Parathyroid adenoma (tissue), 2 donors: Measurements from ENCODE around the gene OXCT1.

ENCODE experiments used
- H2AFZ ChIP-seq: fragments of 300-600 bp; sonication (generic); one replicate; pipeline ENCODE4 v1.7.0; 2017; ENCODE audit warnings: antibody characterized with exemption, mild to moderate bottlenecking
- H3K27ac ChIP-seq: fragments of 300-600 bp; sonication (generic); one replicate; pipeline ENCODE4 v1.7.0; 2017
- H3K27me3 ChIP-seq: fragments of 300-600 bp; sonication (generic); one replicate; pipeline ENCODE4 v1.7.0; 2017; ENCODE audit warnings: low read length; ENCODE audit not compliant: control insufficient read depth, insufficient read depth
- H3K36me3 ChIP-seq: fragments of 300-600 bp; sonication (generic); one replicate; pipeline ENCODE4 v1.7.0; 2017; ENCODE audit warnings: low read length; ENCODE audit not compliant: control insufficient read depth, insufficient read depth
- H3K4me1 ChIP-seq: fragments of 300-600 bp; sonication (generic); one replicate; pipeline ENCODE4 v1.7.0; 2017; ENCODE audit warnings: control low read depth
- H3K4me2 ChIP-seq: fragments of 300-600 bp; sonication (generic); one replicate; pipeline ENCODE4 v1.7.0; 2017; ENCODE audit warnings: low read length
- H3K4me3 ChIP-seq: fragments of 300-600 bp; sonication (generic); one replicate; pipeline ENCODE4 v1.7.0; 2017; ENCODE audit warnings: low read depth, low read length
- H3K79me2 ChIP-seq: fragments of 300-600 bp; sonication (generic); one replicate; pipeline ENCODE4 v1.7.0; 2017; ENCODE audit warnings: control low read depth
- H3K9ac ChIP-seq: fragments of 300-600 bp; sonication (generic); one replicate; pipeline ENCODE4 v1.7.0; 2017; ENCODE audit warnings: mild to moderate bottlenecking
- H3K9me3 ChIP-seq: fragments of 300-600 bp; sonication (generic); one replicate; pipeline ENCODE4 v1.7.0; 2017; ENCODE audit warnings: low read length; ENCODE audit not compliant: control insufficient read depth
- CTCF ChIP-seq: fragments of 300-600 bp; sonication (generic); IDR thresholded peaks from one replicate; pipeline ENCODE4 v1.7.0; 2017; ENCODE audit warnings: antibody characterized with exemption, mild to moderate bottlenecking
- donor health status: primary hyperparathyroidism.

The OXCT1 gene

GRCh38 chr5:41772785-41773442, 97.3 kb downstream of the OXCT1 start:
- Histone ChIP-seq H3K4me2 (no peak overlapping the region), H3K36me3 (no peaks in the 10 kb centered on the region), H3K27me3 (no peaks in the 10 kb centered on the region), H3K9ac (no peak overlapping the region), H3K4me1 (no peaks in the 10 kb centered on the region), H3K9me3 (no peaks in the 10 kb centered on the region), H3K27ac (no peak overlapping the region), H3K4me3 (no peak overlapping the region), H2AFZ (no peak overlapping the region), H3K79me2 (no peaks in the 10 kb centered on the region)
- no peak for TF ChIP-seq CTCF

GRCh38 chr5:41772056-41772455, 98.2 kb downstream of the OXCT1 start:
- no peak for TF ChIP-seq CTCF
- H3K9ac ChIP-seq: no peak overlapping the region

GRCh38 chr5:41770799-41771198, 99.4 kb downstream of the OXCT1 start:
- no peaks in the 10 kb centered on the region for H3K27me3 ChIP-seq
- H3K9me3 ChIP-seq: no peaks in the 10 kb centered on the region
- no peak overlapping the region for H2AFZ ChIP-seq
- H3K36me3 ChIP-seq: no peaks in the 10 kb centered on the region
- H3K27ac ChIP-seq: no peak overlapping the region
- no peak for TF ChIP-seq CTCF
- H3K9ac ChIP-seq: no peak overlapping the region
- no peaks in the 10 kb centered on the region for H3K79me2 ChIP-seq
- no peak overlapping the region for H3K4me3 ChIP-seq
- no peak overlapping the region for H3K4me2 ChIP-seq
- no peaks in the 10 kb centered on the region for H3K4me1 ChIP-seq

More at GRCh38 chr5:41772056-41772455, 98.2 kb downstream of the OXCT1 start:
- H3K9me3 ChIP-seq: no peaks in the 10 kb centered on the region
- H3K27me3 ChIP-seq: no peaks in the 10 kb centered on the region
- no peaks in the 10 kb centered on the region for H3K4me1 ChIP-seq
- H2AFZ ChIP-seq: no peak overlapping the region
- H3K4me3 ChIP-seq: no peak overlapping the region
- H3K4me2 ChIP-seq: no peak overlapping the region
- no peak overlapping the region for H3K27ac ChIP-seq
- H3K79me2 ChIP-seq: no peaks in the 10 kb centered on the region
- H3K36me3 ChIP-seq: no peaks in the 10 kb centered on the region

GRCh38 chr5:41768692-41769091, 101.5 kb downstream of the OXCT1 start:
- Histone ChIP-seq H3K27me3 (no peaks in the 10 kb centered on the region), H3K36me3 (no peaks in the 10 kb centered on the region), H3K79me2 (no peaks in the 10 kb centered on the region), H3K9ac (no peak overlapping the region), H3K27ac (no peak overlapping the region), H3K9me3 (no peaks in the 10 kb centered on the region), H2AFZ (no peak overlapping the region), H3K4me2 (no peak overlapping the region), H3K4me1 (no peaks in the 10 kb centered on the region), H3K4me3 (no peak overlapping the region)
- no peak for TF ChIP-seq CTCF

- H3K27ac ChIP-seq: no peak overlapping the region
- H3K27me3 ChIP-seq: no peaks in the 10 kb centered on the region
- no peaks in the 10 kb centered on the region for H3K9me3 ChIP-seq
- no peak overlapping the region for H3K4me3 ChIP-seq
- H3K4me2 ChIP-seq: no peak overlapping the region
- no peaks in the 10 kb centered on the region for H3K79me2 ChIP-seq
- no peaks in the 10 kb centered on the region for H3K4me1 ChIP-seq
- no peak for TF ChIP-seq CTCF
- no peak overlapping the region for H3K9ac ChIP-seq
- H2AFZ ChIP-seq: no peak overlapping the region
- H3K36me3 ChIP-seq: no peaks in the 10 kb centered on the region
These were observed 105.6 kb downstream of the OXCT1 start for GRCh38 chr5:41764650-41765049.
